HUDEP-2 (cell line): ENCODE measurements around the gene KCND3.

ENCODE experiments used
- DNase-seq, 76 experiments: peaks; one replicate each; lab custom pipeline; 2025; ENCODE audit not compliant: unreplicated experiment in 76 of 76; lab: John Stamatoyannopoulos, UW

Gene KCND3

DNA sequence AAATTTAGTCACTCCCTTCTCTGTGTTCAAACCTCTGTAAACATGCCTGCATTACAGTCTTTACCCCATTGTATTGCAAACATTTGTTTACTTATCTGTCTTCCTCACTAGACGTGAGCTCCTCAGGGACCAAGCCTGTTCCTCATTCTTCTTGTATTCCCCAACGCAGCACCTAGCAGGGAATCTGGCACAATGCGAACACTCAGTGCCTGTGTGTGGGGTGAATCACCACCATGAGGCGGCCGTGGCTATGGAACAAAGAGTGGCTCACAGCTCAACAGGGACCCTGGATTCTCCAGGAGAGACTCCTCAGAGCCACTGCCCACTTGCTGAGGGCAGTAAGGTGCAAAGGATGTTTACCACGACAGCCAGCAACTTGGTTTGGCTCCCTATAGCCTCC is 137.9 kb downstream of the KCND3 start:
- no peak for DNase-seq

GRCh38 chr1:111850109-111850508 is 139.4 kb downstream of the KCND3 start:
- no peak for DNase-seq

DNA sequence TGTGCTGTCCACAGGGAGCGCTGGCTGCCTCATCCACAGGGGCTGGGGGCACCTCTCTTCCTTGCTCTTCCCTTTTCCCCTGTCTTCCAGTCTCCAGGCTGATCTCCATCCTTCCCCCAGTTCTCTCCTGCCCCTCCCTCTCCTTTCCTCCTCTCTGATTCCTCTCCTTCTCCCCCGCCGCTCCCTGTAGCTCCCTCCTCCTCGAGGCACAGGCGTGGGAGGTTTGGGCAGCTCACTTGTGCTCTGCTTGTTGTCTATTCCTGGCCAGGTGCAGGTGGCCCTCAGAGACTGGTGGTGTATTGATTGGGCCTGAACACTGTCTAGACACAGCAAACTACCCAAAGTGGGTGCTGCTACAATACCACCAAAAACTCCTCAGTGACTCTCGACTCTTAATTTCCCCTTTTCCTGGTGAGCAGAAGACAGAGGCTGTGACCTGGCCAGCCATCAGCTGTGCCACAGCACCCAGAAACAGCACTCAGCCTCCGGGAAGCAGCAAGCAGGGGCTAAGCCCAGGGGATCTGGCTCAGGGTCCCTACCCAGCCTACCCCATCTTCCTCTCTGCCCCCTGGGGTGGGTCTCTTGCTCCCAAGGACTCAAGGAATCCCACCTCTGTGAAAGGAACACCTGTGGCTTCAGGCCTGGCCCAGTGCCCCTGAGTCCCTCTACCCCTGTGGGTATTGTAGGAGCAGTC is 140.5 kb downstream of the KCND3 start:
- no peak for DNase-seq

DNA sequence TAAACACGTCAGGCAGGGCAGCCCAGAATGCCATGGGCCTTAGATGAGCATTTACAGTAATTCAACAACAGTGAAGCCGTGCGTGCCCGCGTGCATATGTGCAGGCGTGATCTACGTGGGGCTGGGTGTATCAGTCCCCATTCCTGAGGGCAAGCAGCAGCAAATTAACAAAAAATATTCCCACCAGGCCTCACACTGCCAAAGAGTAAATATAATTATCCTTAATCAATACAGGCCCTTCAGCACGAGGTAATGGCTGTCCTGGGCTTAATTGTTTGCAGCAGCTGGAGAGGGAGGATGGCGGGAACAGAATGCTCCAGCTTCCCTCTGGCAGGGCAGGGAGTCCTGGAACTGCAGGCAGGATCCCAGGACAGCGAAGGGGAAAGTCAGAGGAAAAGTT is 142.0 kb downstream of the KCND3 start:
- DNase-seq, result no peak

GRCh38 chr1:111846842-111847241 is 142.6 kb downstream of the KCND3 start:
- DNase-seq, result no peak

- DNase-seq, result no peak
Measured at GRCh38 chr1:111843177-111843576, 146.3 kb downstream of the KCND3 start.

GRCh38 chr1:111842411-111842810 is 147.1 kb downstream of the KCND3 start:
- DNase-seq, result no peak

DNA sequence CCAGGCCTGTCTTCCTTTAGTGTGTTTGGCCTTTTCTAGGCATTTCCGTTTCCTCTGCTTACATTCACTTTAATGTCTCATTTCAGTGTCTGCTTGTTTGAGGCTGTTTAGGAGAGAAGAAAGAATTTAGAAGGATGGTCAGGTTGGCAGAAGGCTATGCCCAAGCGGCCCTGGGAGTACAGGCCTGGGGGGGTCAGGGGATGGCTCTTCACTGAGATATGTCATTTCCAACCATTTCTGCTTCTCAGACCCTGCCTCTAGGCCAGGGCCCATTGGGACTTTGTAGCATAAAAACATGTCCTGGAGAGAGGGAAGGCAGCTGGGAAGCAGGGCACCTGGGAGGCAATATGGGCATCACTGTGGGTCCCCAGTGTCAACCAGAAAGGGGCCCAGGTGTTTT is 147.7 kb downstream of the KCND3 start:
- DNase-seq, result no peak

- no peak for DNase-seq
Measured at GRCh38 chr1:111841189-111841588, 148.3 kb downstream of the KCND3 start.

DNA sequence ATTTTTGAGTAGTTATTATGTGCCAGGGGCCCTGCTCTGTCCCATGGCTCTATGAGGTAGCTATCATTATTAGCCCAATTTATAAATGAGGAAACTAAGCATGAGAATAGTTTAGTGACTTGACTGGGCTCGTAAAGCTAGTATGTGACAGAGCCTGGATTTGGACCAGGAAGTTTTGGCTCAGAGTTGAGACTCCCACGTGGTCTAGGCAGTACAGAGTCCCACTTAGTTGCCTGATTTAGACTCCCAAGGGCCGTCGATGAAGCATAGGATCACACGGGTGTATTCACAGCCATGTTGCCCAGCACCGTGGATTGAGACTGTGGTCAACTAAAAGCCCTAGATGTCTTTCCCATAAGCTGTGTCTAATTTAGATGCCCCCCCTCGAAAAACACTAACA is 152.1 kb downstream of the KCND3 start:
- no peak for DNase-seq

DNA sequence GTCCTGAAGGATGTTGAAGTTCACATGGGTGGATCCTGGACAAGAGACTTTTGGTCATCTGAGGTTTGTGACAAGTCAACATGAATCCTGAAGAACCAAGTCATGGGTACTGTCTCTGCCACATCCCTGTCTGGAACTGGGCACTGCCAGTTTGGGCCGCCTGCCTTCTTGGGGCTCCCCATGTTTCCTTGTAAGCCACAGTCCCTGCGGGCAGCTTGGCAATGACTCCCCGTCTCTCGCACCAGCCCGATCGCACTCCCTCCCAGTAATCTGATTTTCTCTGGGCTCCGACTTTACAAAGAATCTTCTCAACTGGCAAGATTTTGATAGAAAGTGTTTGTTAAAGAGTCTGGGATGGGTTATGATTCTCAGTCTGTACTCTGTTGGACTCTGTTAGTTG is 153.4 kb downstream of the KCND3 start:
- no peak for DNase-seq

DNA sequence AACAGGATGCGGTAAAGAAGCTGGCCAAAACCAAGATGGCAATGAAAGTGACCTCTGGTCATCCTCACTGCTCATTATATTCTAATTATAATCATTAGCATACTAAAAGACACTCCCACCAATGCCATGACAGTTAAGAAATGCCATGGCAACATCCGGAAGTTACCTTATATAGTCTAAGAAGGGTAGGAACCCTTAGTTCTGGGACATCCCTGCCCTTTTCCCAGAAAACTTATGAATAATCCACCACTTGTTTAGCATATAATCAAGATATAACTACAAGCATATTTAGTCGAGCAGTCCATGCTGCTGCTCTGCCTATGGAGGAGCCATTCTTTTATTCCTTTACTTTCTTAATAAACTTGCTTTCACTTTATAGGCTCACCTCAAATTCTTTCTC is 154.0 kb downstream of the KCND3 start:
- DNase-seq, result no peak

GRCh38 chr1:111834956-111835355 is 154.5 kb downstream of the KCND3 start:
- DNase-seq, result no peak

- DNase-seq, result no peak
Measured at GRCh38 chr1:111833334-111833733, 156.1 kb downstream of the KCND3 start.

- DNase-seq, result no peak
Measured at GRCh38 chr1:111832521-111833155, 156.8 kb downstream of the KCND3 start.

DNA sequence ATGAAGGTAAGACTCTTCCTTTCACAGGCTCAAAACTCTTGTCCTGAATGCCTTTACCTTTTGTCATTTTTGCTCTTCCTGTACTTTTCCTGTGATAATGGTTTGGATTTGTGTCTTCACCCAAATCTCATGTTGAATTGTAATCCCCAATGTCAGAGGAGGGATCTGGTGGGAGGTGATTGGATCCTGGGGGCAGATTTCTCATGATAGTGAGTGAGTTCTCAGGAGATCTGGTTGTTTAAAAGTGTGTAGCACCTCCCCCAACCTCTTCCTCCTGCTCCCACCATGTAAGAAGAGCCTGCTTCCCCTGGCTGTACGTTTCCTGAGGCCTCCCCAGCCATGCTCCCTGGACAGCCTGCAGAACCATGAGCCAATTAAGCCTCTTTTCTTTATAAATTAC is 158.3 kb downstream of the KCND3 start:
- no peak for DNase-seq

DNA sequence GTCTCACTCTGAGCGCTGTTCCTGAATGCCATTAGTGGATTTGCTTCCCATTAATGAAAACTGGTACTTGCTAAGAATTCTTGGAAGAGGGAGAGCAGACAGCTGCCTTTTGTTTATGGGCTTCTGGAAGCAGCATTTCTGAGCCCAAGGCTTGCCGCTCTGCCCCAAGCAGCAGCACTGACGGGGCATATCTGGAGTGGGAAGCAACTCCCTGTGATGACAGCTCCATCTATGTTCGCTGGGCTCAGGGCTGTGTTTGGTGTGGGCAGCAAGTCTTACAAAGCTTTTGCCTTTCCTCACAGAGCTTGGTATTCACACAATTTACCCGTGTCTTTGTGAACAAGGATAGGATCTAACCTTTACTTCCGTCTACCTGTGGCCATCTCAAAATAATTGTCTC is 161.5 kb downstream of the KCND3 start:
- DNase-seq, result no peak

DNA sequence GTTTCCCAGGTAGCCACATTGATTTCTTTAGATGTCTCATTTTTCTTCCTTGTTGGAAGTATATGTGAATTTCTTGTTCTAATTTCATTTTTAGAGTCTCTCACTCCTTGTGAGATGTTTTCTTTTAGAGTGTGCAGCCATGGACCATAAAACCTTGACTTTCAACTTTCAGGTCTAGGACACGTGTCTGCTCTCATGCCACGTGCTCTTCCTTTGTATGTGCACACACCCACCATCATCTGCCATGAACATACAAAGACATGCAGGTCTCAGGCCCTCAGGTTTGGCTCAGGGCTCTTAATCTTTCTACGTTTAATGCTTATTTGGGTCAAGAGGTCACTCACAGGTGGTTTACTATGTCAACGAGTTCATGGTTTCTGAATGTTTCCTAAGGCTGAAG is 163.2 kb downstream of the KCND3 start:
- no peak for DNase-seq

GRCh38 chr1:111825217-111825616 is 164.3 kb downstream of the KCND3 start:
- no peak for DNase-seq

DNA sequence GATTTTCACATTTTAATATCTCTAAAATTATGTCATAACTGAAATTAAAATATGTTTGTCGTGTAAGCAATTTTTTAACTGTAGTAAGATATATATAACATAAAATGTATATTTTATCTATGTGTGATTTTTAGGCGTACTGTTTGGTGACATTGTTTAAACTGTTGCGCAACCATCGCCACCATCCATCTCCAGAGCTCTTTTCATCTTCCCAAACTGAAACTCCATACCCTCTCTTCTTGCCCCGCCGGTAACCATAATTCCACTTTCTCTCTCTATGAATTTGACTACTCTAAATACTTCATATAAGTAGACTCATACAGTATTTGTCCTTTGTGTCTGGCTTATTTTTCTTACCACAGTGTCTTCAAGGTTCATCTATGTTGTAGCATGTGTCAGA is 167.3 kb downstream of the KCND3 start:
- no peak for DNase-seq

DNA sequence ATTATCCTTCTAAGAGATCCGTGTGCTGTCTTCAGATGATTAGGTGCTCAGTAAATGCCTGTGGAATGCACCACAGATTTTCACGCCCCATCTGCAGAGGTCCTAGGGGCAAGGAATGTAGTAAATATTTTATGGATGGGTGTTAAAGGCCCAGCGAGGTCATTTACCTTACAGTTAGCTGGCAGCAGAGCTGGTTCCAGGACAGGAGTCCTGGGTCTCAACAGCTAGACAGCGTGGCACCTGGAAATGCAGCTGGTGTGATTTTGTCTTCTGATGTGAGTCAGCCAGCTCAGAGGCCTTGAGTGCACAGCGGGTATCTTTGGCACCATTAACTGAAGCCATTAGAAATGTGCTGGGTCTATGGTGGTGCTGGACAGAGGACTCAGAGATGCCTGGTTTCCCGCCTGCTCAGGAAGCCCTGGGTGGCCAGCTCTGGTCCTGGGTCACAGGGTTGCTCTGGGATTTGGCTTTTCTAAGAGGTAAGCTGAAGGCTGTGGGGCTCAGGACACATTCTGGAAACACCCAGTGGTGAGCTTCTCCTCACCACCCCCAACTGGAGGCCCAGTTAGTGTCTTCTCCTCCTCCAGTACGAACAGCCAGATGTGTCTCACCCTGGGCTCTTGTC is 168.2 kb downstream of the KCND3 start:
- DNase-seq, result no peak

- DNase-seq, result no peak
Measured at GRCh38 chr1:111819566-111820263, 169.8 kb downstream of the KCND3 start.
